Right renal cortex interstitium (tissue), 3 donors: ENCODE results near the gene CEP350. TPM values are rescaled to one million over a fixed set of nuclear protein-coding genes. Genes with fewer than 3 reads are reported as not detected.
"Not testable (repeated sequence)": the region's sequence is repeated elsewhere in the genome, so short reads cannot be mapped to it uniquely, and the experiment has no call there.

Source experiments
- DNase-seq, 3 donors: peaks; one replicate each; pipeline ENCODE4 v3.0.0-alpha.2; 2013; ENCODE audit warnings: low read depth in 3 of 3, low spot score in 2 of 3
- polyA plus RNA-seq, 3 donors: library from polyadenylated mRNA; unstranded; fragments of 120-200 nt; gene quantifications; one replicate each; pipeline ENCODE4 v1.2.1, GENCODE V29; 2013; ENCODE audit not compliant: insufficient read length in 3 of 3

CEP350 gene
- polyA plus RNA-seq, 3 donors = 29.7 to 32.3 (median 32.1) TPM

- DNase-seq = no peak
These were observed 23.8 kb downstream of the CEP350 start for GRCh38 chr1:179978199-179979079.

GRCh38 chr1:179984101-179984500 lies 29.5 kb downstream of the CEP350 start:
- no peak for DNase-seq

DNA sequence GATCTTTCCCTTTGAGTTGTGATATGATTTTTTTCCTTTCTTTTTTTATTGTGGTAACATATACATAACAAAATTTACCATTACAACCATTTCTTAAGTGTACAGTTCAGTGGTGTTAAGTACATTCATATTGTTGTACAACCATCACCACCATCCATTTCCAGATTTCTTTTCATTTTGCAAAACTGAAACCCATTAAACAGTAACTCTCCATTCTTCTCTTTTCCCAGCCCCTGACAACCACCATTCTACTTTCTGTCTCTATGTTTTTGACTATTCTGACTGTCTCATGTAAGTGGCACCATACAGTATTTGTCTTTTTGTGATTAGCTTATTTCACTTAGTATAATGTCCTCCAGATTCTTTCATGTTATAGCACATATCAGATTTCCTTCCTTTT lies 30.3 kb downstream of the CEP350 start:
- no peak for DNase-seq

GRCh38 chr1:179990847-179991246 lies 36.2 kb downstream of the CEP350 start:
- DNase-seq = no peak

DNA sequence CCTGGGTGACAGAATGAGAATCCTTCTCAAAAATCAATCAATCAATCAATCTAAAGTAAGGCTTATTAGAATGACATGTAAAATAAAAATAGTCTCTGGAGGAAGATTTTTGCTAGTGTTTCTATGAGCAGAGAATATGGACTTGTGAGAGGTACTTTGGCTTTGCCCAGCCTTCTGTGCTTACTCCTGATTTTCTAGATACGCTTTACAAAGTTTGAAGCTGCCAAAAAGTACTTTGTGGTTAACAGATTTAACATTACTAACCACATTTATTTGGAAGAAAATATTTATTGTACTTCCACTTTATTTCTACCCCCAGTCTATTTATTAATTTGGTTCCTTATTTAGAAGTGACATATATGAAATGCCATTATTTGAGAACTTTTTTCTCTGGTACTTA lies 41.0 kb downstream of the CEP350 start:
- DNase-seq = no peak

DNA sequence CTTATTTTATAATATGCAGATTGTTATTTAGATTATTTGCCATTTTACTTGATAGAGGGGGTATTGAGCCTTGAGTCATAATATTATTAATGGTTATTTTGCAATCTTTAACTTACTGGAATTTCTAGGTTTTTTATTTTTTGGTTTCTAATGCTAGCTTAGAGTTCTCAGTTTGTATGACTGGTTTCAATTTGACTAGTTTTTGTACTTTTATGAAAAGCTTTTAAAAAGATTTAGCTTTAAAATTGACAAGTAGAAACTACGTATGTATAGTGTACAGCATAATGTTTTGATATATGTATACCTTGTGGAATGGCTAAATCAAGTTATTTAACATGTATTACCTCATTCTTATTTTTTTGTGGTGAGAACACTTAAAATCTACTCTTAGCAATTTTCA lies 41.5 kb downstream of the CEP350 start:
- no peak for DNase-seq

DNA sequence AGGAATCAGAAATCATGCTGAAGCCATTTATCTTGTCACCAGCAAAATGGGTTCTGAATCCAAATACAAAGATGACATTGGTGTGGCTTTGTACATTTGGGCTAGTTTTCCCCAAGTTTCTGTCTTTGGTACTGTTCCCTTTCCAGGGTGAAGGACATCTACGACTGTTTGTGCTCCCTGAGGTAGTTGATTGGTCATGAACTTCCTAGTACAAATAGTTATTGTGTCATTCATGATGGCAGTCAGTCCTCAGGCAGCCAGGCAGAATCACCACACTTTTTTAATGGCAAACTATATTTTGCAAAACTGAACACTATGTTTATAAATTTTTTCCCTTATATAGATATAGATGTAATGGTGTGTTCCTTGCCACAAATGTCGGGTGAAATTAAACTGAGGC lies 46.0 kb downstream of the CEP350 start:
- no peak for DNase-seq

GRCh38 chr1:180002437-180002836 lies 47.8 kb downstream of the CEP350 start:
- no peak for DNase-seq

GRCh38 chr1:180003026-180003695 lies 48.6 kb downstream of the CEP350 start:
- DNase-seq = no peak

GRCh38 chr1:180006762-180007161 lies 52.2 kb downstream of the CEP350 start:
- DNase-seq = not testable (repeated sequence)

DNA sequence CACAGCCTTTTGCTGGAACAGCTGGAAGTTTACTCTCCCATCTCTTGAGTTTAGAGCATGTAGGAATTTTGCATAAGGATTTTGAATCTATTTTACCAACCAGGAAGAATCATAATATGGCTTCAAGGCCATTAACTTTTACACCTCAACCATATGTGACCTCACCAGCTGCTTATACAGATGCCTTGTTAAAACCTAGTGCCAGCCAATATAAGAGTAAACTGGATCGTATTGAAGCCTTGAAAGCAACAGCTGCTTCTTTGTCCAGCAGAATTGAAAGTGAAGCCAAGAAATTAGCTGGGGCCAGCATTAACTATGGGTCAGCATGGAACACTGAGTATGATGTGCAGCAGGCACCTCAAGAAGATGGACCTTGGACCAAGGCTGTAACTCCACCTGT lies 65.4 kb downstream of the CEP350 start:
- DNase-seq = no peak

DNA sequence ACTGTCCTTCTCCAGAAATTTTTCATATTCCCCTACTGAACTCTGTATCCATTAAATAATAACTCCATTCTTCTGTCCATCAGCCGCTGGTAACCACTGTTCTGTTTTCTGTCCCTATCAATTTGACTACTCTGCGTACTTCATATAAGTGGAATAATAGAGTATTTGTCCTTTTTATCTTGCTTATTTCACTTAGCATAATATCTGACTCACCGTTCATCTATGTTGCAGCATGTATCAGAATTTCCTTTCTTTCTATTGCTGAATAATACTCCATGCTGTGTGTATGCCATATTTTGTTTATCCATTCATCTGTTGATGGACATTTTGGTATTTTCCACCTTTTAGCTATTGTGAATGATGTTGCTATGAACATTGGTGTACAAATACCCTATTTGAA lies 71.9 kb downstream of the CEP350 start:
- DNase-seq = no peak

GRCh38 chr1:180027949-180028445 lies 73.4 kb downstream of the CEP350 start:
- DNase-seq = no peak

- no peak for DNase-seq
These were observed 74.3 kb downstream of the CEP350 start for GRCh38 chr1:180028864-180029263.

- DNase-seq = no peak
These were observed 75.0 kb downstream of the CEP350 start for GRCh38 chr1:180029524-180030135.

DNA sequence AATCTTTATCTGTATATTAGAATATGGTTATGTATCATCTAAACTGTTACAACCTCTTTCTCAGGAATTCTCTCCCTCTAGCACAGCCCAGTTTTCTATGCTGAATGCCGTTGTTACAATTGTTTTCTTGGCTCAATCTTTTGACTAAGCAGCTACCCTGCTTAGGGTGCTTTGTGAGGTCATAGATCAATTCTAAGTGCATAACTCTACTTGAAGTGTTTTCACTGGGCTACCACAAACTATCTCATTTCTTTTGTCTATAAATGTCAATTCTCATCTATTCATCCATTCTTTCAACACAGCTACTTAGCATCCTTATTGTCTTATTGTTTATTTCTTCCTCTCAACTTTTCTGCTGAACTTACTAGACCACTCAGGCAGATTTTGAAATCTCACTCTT lies 77.1 kb downstream of the CEP350 start:
- DNase-seq = no peak

DNA sequence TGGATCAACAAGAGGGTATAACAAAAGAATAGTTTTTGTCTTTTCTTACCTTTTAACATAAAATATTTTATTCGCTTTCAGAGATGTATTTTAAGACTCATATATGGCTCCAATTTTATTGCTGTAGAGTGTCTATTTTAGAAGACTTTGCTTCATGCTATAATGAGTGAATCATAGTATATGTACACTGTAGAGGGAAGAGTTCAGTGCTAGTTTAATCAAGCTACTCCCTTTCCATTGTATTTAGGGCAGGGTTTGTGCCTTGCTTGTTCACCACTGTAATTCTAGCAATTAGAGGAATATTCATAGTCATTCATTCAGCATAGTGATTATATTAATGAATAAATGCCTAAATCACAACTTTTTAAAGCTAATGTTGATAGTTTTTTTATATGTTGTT lies 78.8 kb downstream of the CEP350 start:
- no peak for DNase-seq

DNA sequence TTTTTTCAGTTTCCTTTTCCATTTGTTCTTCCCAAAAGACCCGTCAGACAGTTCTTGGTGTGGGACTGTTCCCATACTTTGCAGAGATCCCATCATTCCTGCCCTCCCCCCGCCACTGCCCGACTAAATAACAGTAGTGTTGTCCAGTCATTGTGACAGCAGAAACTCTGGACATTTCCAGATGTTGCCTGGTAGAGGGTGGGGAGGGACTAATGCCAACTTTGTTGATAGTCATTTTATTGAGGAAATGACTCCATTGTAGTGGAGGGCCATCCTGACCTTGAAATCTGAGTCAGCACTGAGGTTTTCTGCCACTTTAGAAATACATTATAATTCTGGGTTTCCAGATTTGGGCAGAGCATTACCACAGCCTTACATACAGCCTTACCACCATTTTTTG lies 85.4 kb downstream of the CEP350 start:
- no peak for DNase-seq

GRCh38 chr1:180041582-180041981 lies 87.0 kb downstream of the CEP350 start:
- DNase-seq = no peak

DNA sequence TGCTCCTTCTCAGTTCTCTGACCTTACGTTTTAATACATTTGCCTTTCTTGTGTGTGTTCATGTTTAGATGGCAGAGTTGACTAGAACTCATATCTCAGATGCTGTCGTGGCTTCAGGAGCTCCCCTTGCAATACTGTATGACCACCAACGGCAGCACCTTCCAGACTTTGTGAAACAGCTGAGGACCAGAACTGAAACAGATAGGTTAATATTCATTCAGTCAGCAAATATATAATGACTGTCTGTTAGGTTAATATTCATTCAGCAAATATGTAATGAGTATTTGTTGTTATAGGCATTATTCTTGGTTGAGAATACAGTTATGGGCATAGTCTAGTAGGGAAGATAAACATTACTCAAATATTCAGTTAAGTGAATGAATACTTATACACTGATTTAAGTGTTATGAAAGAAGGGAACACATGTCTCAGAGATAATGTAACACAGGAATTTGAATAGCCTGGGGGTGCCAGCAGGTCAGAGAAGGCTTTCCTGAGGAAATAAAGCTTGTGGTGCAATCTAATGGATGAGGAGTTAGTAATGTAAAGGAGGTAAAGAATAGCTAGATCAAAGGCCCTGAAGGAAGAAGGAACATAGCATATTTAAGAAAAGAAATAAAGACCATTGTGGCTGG lies 88.5 kb downstream of the CEP350 start:
- DNase-seq = no peak

- DNase-seq = no peak
These were observed 89.2 kb downstream of the CEP350 start for GRCh38 chr1:180043785-180044184.
